Fibroblast of villous mesenchyme (primary cell): ENCODE results near the gene INAVA. TPM values are rescaled to one million over a fixed set of nuclear protein-coding genes. Genes with fewer than 3 reads are reported as not detected.
"Not testable (repeated sequence)": the region's sequence is repeated elsewhere in the genome, so short reads cannot be mapped to it uniquely, and the experiment has no call there.

Source experiments
- DNase-seq: peaks from one replicate; pipeline ENCODE4 v3.0.0-alpha.2; 2010; ENCODE audit warnings: low read depth
- H3K4me3 ChIP-seq: 2 replicates; pipeline ENCODE4 v1.5.1; 2011; ENCODE audit warnings: low read depth, mild to moderate bottlenecking, low read length
- small RNA-seq: library from RNA; depleted of rRNA; stranded (forward); fragments of <200 nt; gene quantifications from one replicate; pipeline ENCODE3, GENCODE V24; 2012
- total RNA-seq: library from RNA; depleted of rRNA; stranded (reverse); fragments of >200 nt; gene quantifications from 2 replicates; pipeline ENCODE4 v1.2.3, GENCODE V29; 2012
- TF ChIP-seq, protein P1 (sequence below): IDR thresholded peaks from 2 replicates; pipeline ENCODE4 v1.5.1; 2012; ENCODE audit warnings: low read depth, mild to moderate bottlenecking, low read length; ENCODE audit not compliant: insufficient read depth

The INAVA gene
- total RNA-seq, 1 donor = not detected

DNA sequence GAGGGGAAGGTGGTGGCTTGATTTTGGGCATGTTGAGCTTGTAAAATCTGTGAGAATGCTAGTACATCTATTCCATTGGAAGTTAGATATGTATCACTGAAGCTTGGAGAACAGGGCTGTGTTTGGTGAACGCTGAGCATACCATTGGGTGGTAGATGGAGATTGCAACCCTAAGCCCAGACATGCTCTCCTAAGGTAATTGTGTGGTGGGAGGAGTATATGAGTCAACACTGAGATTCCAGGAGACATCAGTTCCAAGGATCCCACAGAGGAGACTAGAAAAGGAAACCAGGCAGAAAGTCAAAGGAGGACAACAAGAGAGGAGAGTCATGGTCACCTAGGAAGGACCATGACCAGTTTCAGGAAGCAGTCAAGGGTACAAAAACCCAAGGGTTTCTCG, 68.4 kb downstream of the INAVA start:
- H3K4me3 ChIP-seq = no peak overlapping the region
- TF ChIP-seq, protein P1, sequence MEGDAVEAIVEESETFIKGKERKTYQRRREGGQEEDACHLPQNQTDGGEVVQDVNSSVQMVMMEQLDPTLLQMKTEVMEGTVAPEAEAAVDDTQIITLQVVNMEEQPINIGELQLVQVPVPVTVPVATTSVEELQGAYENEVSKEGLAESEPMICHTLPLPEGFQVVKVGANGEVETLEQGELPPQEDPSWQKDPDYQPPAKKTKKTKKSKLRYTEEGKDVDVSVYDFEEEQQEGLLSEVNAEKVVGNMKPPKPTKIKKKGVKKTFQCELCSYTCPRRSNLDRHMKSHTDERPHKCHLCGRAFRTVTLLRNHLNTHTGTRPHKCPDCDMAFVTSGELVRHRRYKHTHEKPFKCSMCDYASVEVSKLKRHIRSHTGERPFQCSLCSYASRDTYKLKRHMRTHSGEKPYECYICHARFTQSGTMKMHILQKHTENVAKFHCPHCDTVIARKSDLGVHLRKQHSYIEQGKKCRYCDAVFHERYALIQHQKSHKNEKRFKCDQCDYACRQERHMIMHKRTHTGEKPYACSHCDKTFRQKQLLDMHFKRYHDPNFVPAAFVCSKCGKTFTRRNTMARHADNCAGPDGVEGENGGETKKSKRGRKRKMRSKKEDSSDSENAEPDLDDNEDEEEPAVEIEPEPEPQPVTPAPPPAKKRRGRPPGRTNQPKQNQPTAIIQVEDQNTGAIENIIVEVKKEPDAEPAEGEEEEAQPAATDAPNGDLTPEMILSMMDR = no peak
- DNase-seq = no peak

DNA sequence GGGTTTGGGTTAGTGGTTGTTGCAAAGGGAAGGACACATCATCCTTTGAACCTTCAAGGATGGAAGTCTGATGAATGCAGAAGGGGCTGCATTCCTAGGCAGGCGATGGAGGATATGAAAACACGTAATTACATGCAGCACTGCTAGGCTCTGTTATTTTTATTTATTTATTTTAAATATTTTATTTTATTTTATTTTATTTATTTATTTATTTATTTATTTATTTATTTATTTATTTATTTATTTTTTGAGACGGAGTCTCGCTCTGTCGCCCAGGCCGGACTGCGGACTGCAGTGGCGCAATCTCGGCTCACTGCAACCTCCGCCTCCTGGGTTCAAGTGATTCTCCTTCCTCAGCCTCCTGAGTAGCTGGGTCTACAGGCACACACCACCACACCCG, 69.2 kb downstream of the INAVA start:
- not testable (repeated sequence) for DNase-seq, H3K4me3 ChIP-seq

Small RNA genes within 50 kb of the gene (small RNA-seq; reads per million reads assigned to genes)
- not detected for gene RNU6-704P

Other genes with a start within 250 kb of the INAVA start
- gene DDX59, start 225.0 kb upstream of the INAVA start, total RNA-seq = 9.7 and 16.0 TPM in 2 replicates
- 44.8 and 55.7 TPM in 2 replicates for gene CAMSAP2, start 156.0 kb upstream of the INAVA start, total RNA-seq
- gene GPR25, start 21.9 kb upstream of the INAVA start, total RNA-seq = not detected in 2 replicates
- under 0.01 and 0.32 TPM in 2 replicates for gene KIF21B, start 128.8 kb downstream of the INAVA start, total RNA-seq
- not detected in 2 replicates for gene CACNA1S, start 217.5 kb downstream of the INAVA start, total RNA-seq
- not detected in 2 replicates for gene ASCL5, start 232.3 kb downstream of the INAVA start, total RNA-seq